ENCODE measurements around the gene FAM89A.

DNA sequence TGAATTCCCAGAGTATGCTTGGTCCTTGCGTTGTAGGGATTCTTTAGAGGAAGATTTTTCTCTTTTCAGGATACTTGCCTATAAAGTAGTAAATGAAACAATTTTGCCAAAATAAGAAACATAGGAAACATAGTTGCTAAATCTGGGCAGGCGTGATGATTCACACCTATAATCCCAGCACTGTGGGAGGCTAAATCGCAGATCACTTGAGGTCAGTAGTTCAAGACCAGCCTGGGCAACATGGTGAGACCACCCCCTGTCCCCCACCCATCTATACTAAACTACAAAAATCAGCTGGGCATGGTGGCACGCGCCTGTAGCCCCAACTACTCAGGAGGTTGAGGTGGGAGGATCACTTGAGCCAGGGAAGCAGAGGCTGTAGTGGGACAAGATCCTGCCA, 56.2 kb downstream of the FAM89A start:
- no peak for TF ChIP-seq CTCF (IDR thresholded peaks at IDR 0.05 in 2 of 3, conservative IDR thresholded peaks at IDR 0.05 in 1 of 3; ENCODE audit: borderline replicate concordance in 1 of 3, insufficient read depth in 1 of 3, low read depth in 2 of 3, low read length in 2 of 3)
- TF ChIP-seq POLR2A (IDR thresholded peaks at IDR 0.05; ENCODE audit: borderline replicate concordance, extremely low read depth, insufficient read depth, insufficient read length): no peak
- no peak for TF ChIP-seq SIN3A (IDR thresholded peaks at IDR 0.05; ENCODE audit: low read depth)
- no peak for TF ChIP-seq EZH2 (IDR thresholded peaks at IDR 0.05)

Measured in HCT116 (cell line).